HepG2 (cell line): ENCODE results near the gene MNAT1. TPM values are rescaled to one million over a fixed set of nuclear protein-coding genes. Genes with fewer than 3 reads are reported as not detected.
A peak's percentile ranks its signal among the peaks of the same experiment; 100 is the strongest.

Experiments
- AKNA ChIP-seq: sonication (generic); formaldehyde crosslinking; IDR thresholded peaks from 2 replicates; pipeline ENCODE4 v1.4.0; 2020; ENCODE audit warnings: missing genetic modification reagents, borderline replicate concordance
- ATF1 ChIP-seq: IDR thresholded peaks from 2 replicates; pipeline ENCODE4 v1.6.1; 2016; ENCODE audit warnings: mild to moderate bottlenecking, control low read depth
- CBX5 ChIP-seq: sonication (generic); formaldehyde crosslinking; IDR thresholded peaks from 2 replicates; pipeline ENCODE4 v1.4.0; 2020; ENCODE audit warnings: missing genetic modification reagents, borderline replicate concordance
- FOXO1 ChIP-seq: sonication (generic); formaldehyde crosslinking; IDR thresholded peaks from 2 replicates; pipeline ENCODE4 v1.4.0; 2020; ENCODE audit warnings: missing genetic modification reagents
- HDAC2 ChIP-seq: sonication (generic); formaldehyde crosslinking; IDR thresholded peaks from 2 replicates; pipeline ENCODE4 v1.4.0; 2020; ENCODE audit warnings: missing genetic modification reagents
- IRF1 ChIP-seq: sonication (generic); formaldehyde crosslinking; IDR thresholded peaks from 2 replicates; pipeline ENCODE4 v1.4.0; 2020; ENCODE audit warnings: low read depth, mild to moderate bottlenecking, missing genetic modification reagents
- KDM3A ChIP-seq: IDR thresholded peaks from 2 replicates; pipeline ENCODE4 v1.6.1; 2018; ENCODE audit warnings: low read depth, missing compliant biosample characterization
- KLF16 ChIP-seq, 2 experiments: sonication (generic) in 1 of 2; formaldehyde crosslinking in 1 of 2; IDR thresholded peaks; 2 replicates each; pipeline versions ENCODE4 v1.6.1 to v1.8.0; 2016 to 2023; ENCODE audit warnings: missing genetic modification reagents in 2 of 2, missing compliant biosample characterization in 1 of 2
- PAF1 ChIP-seq: IDR thresholded peaks from 2 replicates; pipeline ENCODE4 v1.6.1; 2016; ENCODE audit warnings: missing genetic modification reagents, missing compliant biosample characterization
- PRDM10 ChIP-seq: sonication (generic); formaldehyde crosslinking; IDR thresholded peaks from 2 replicates; pipeline ENCODE4 v1.4.0; 2020; ENCODE audit warnings: low read depth, missing genetic modification reagents
- RFXANK ChIP-seq: IDR thresholded peaks from 2 replicates; pipeline ENCODE4 v1.6.1; 2016
- SIN3A ChIP-seq: IDR thresholded peaks from 2 replicates; pipeline ENCODE4 v1.6.1; 2011; ENCODE audit warnings: low read depth, mild to moderate bottlenecking, control low read depth, low read length, borderline replicate concordance
- SIN3B ChIP-seq: fragments of 150-350 bp; IDR thresholded peaks from 2 replicates; pipeline ENCODE4 v1.6.1; 2014; ENCODE audit warnings: low read length
- SMC3 ChIP-seq: IDR thresholded peaks from 2 replicates; pipeline ENCODE4 v1.6.1; 2011; ENCODE audit warnings: low read length, improper control_type of control experiment
- SOX5 ChIP-seq: IDR thresholded peaks from 2 replicates; pipeline ENCODE4 v1.6.1; 2016; ENCODE audit warnings: borderline replicate concordance
- TGIF2 ChIP-seq: IDR thresholded peaks from 2 replicates; pipeline ENCODE4 v1.6.1; 2016; ENCODE audit warnings: control low read depth, missing compliant biosample characterization
- TIGD3 ChIP-seq: sonication (generic); formaldehyde crosslinking; IDR thresholded peaks from 2 replicates; pipeline ENCODE4 v1.5.1; 2020; ENCODE audit warnings: mild to moderate bottlenecking, missing genetic modification reagents, borderline replicate concordance
- ZNF329 ChIP-seq: sonication (generic); formaldehyde crosslinking; IDR thresholded peaks from 2 replicates; pipeline ENCODE4 v1.9.0; 2021; ENCODE audit warnings: low read depth, mild to moderate bottlenecking, missing genetic modification reagents
- ZSCAN25 ChIP-seq: sonication (generic); formaldehyde crosslinking; IDR thresholded peaks from 2 replicates; pipeline ENCODE4 v1.8.0; 2022; ENCODE audit warnings: mild to moderate bottlenecking, missing genetic modification reagents
- polyA plus RNA-seq, 8 experiments: library from polyadenylated mRNA; depleted of rRNA in 3 of 8; stranded (reverse) in 7 of 8; unstranded in 1 of 8; fragments of >200 nt; fragmentation: Illumina TruSeq in 4 of 8; extraction: Trizol in 4 of 8; gene quantifications; 2 replicates each; pipeline versions ENCODE4 v1.2.1 to v1.2.3, GENCODE V29; 2011 to 2016; ENCODE audit warnings: low read depth in 4 of 8, missing spikeins in 1 of 8, mixed read lengths in 1 of 8; ENCODE audit not compliant: insufficient read depth in 1 of 8
- total RNA-seq, 5 experiments: library from RNA; depleted of rRNA; stranded (reverse); fragments of >200 nt; fragmentation: Illumina TruSeq; extraction: Trizol; gene quantifications; 2 replicates each; pipeline ENCODE4 v1.2.3, GENCODE V29; 2016; ENCODE audit warnings: low read depth in 1 of 5

The MNAT1 gene
- total and polyA plus RNA-seq, 2 of the 13 experiments (the other 11 are each of a cell fraction or from before 2014, with no cell fraction given) = 49.2 to 94.8 TPM

GRCh38 chr14:60734465-60735242 lies at the start of gene MNAT1 (continued):
- TF ChIP-seq SOX5 (CRISPR knock-in tag) (peak; percentile 45; the same call in 1 of the 2 replicates), TIGD3 (CRISPR knock-in tag) (no peak; the same call in 1 of the 2 replicates), PAF1 (no peak), ZNF329 (CRISPR knock-in tag) (peak; percentile 71; the same call in 1 of the 2 replicates), RFXANK (CRISPR knock-in tag) (0 out of 2 replicates have a peak, but pooled peaks have one; percentile 69), ZSCAN25 (CRISPR knock-in tag) (peak; percentile 56; the same call in 1 of the 2 replicates), AKNA (0 out of 2 replicates have a peak, but pooled peaks have one; percentile 80), SIN3A (peak; percentile 60), HDAC2 (CRISPR knock-in tag) (peak; percentile 94), CBX5 (CRISPR knock-in tag) (peak; percentile 97; the same call in 1 of the 2 replicates), KDM3A (peak; percentile 86), ATF1 (CRISPR knock-in tag) (0 out of 2 replicates have a peak, but pooled peaks have one; percentile 27), PRDM10 (CRISPR knock-in tag) (peak; percentile 93), SIN3B (peak; percentile 90), IRF1 (CRISPR knock-in tag) (no peak), FOXO1 (CRISPR knock-in tag) (peak; percentile 73), TGIF2 (CRISPR knock-in tag) (peak; percentile 86), SMC3 (peak; percentile 11; the same call in 1 of the 2 replicates), KLF16 (CRISPR knock-in tag; IDR thresholded peaks at IDR 0.05) (peak; percentile 67 to 94; a peak in 2 of 4 replicates)
